HG02938 (cell line): ENCODE data around the gene KDM8.

Experiments
- ATAC-seq: cut with Tn5 transposase; IDR thresholded peaks from one replicate; pipeline ENCODE4 v1.9.1; 2021; ENCODE audit warnings: mild to moderate bottlenecking, moderate library complexity; ENCODE audit not compliant: unreplicated experiment

KDM8 gene

GRCh38 chr16:27228621-27229501, 25.5 kb downstream of the KDM8 start:
- ATAC-seq: no peak

- ATAC-seq: no peak
Observed at GRCh38 chr16:27229891-27230470, 26.7 kb downstream of the KDM8 start.

DNA sequence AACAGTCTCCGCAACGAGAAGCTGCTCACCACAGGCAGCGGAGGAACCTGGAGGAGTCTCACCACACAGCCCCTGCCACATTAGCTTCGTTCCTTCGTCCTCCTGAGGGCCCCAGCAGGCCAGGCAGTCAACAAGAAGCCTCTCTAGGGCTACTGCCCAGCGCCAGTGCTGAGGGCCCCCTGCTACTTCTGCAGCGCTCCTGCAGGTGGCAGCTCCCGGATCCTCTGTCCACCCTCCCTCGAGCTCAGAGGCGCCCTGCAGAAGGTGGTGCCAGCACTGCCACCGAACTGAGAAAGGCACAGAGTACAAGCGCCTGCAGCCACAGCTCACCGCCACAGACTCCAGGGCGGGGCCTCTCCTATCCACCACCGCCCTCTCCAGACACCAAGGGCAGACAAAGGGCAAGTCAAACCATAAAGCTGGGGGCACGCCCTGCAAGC, 27.3 kb downstream of the KDM8 start:
- ATAC-seq: no peak

GRCh38 chr16:27231692-27232060, 28.4 kb downstream of the KDM8 start:
- peak; percentile 6 for ATAC-seq

DNA sequence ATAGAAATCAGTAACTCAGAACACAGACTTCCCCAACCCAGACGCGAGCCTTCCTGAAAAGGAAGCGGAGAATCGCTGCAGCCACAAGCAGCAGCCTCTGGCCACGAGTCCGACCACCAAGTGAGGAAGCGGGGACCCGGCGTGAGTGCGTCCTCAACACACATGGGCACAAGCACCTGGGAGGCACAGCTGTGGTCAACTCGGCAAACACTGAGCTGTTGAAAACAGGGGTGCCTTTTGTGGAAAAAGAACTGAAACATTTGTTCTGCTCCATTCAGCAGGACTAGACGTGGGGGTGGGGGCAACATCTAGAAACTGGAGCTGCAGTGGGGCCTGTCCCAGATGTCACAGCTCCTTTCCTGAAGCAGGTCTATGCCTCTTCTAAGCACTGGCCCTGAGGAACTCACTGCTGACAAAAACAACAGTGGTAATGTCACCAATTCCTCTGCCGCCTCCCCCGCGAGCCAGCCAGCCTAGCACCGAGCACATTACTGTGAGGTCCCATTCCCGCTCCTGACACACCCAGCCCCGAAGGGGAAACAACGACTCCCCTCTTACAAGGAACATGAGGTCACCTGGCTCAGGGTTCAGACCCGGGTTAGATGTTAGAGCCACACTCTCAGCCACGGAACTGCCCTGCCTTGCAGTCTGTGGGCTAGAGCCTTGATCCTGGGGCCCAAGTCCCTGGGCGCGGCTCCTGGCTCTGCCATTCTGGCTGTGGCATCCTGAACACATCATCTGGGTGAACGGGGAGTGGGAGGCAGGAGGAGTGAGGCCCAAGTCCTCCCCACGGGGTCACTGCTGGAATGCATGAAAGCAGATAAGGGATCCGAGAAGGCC, 29.0 kb downstream of the KDM8 start:
- peak; percentile 45 for ATAC-seq

GRCh38 chr16:27232901-27233625, 29.7 kb downstream of the KDM8 start:
- ATAC-seq: no peak

DNA sequence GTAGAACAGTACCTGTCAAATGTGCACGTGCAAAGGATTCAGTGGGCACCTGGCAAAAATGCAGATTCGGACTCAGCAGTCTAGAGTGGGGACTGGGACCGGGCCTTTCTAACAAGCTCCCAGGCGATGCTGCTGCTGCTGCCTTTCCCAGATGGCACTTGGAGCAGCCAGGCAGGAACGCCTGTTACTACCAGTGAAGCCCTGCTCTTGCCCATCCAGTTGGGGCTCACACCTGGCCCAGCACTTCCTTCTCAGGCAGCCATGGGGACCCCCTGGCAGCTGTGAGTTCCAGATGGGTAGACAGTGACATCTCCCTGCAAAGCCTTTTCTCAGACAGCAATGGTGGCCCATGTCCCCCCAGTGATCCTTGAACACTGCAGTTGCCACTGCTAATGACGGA, 30.4 kb downstream of the KDM8 start:
- ATAC-seq: no peak

DNA sequence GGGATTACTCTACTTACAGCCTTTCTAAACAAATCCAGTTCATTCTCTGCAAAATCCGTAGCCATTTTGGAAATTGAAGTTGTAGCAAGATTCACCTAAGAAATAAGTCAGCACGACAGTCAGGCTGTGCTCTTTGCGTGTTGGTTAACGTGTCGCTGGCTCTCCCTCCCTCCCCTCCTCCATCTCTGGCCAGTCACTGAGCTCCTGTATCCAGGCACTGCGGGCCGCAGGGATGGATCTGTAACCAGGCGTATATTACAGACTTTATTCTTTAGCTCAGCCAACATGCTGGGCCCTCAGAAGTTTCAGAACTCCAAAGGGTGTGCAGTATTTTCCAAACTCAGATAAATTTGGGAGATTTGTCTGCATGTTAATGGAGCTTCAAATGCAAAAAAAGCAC, 30.8 kb downstream of the KDM8 start:
- no peak for ATAC-seq

GRCh38 chr16:27234603-27235002, 31.3 kb downstream of the KDM8 start:
- ATAC-seq: no peak

- no peak for ATAC-seq
Observed at GRCh38 chr16:27235055-27235937, 32.0 kb downstream of the KDM8 start.

DNA sequence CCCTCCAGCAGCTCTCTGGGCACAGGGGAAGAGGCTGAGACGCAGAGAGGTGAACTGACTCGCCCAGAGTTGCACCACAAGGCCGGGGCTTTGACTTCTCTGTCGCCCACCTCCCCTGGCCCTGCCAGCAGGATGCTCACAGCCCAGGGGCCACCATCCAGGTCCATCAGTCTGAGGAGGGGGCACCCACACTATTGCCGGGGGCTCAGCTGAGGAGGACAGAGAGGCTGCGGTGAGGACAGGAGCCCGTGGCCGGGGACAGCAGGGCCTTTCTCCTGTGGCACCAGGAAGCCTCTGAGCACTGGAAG, 32.6 kb downstream of the KDM8 start:
- ATAC-seq: no peak

- no peak for ATAC-seq
Observed at GRCh38 chr16:27236635-27237218, 33.4 kb downstream of the KDM8 start.

DNA sequence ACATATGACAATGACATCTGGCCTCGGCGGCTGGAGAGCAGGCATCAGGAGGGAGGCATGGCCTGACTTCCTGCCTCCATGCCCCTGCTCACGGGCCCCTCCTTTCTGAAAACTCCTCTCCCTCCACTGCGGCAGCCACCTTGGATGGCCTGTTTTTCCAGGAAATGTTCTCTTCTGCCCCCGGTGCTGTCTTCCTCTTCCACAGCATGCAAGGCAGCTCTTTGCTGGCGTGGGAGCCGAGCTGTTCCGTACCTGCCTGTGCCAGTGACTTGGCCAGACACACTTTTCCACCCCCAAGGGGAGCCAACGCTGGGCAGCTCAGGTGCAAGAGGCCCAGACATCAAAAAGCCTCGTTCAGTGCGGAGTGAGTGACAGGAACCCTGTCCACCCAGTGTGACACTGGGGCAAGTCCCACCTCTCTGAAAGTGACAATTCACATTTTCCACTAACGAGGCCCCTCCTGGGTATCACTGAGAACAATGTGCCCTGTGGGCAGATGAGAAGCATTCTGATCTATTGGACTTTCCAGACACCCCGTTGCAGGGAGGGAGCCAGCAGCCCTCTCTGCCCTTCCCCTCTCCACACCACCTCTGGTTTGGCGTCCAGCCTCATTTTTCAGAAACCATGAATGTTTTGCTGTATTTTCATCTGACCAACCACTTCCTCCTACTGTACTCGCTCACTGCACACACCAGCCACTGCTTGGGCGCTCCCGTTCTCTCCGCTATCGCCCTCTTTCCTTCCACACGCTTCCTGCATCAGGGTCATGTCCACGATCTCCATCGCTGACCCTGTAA, 34.1 kb downstream of the KDM8 start:
- peak; percentile 72 for ATAC-seq

DNA sequence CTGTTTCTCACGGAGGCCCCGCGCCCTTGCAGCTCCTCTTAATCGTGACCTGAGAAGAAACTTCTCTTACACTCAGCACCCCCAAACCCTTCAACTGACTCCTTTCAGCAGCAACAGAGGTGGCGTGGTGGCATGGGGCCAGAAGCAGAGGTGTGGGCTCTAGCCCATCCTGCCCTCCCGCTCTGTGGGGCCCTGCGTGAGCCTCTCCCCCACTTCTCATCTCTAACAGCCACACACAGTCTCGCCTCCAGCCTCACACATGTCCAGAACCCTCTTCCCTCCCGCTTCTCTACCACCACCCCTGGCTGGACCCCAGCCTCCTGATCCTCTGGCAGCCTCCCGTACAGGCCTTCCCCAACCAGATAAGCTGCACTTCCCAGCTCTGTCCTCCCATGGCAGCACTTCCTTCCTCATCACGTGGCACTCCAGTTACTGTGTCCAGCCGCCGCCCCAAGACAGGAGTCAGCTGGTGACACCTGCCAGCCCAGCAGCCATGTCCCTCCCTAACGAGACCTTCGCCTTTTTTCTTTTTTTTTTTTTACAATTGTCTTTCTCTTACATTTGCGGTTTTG, 34.8 kb downstream of the KDM8 start:
- peak; percentile 9 for ATAC-seq

- ATAC-seq: no peak
Observed at GRCh38 chr16:27238591-27238990, 35.3 kb downstream of the KDM8 start.

- no peak for ATAC-seq
Observed at GRCh38 chr16:27239026-27239425, 35.7 kb downstream of the KDM8 start.

DNA sequence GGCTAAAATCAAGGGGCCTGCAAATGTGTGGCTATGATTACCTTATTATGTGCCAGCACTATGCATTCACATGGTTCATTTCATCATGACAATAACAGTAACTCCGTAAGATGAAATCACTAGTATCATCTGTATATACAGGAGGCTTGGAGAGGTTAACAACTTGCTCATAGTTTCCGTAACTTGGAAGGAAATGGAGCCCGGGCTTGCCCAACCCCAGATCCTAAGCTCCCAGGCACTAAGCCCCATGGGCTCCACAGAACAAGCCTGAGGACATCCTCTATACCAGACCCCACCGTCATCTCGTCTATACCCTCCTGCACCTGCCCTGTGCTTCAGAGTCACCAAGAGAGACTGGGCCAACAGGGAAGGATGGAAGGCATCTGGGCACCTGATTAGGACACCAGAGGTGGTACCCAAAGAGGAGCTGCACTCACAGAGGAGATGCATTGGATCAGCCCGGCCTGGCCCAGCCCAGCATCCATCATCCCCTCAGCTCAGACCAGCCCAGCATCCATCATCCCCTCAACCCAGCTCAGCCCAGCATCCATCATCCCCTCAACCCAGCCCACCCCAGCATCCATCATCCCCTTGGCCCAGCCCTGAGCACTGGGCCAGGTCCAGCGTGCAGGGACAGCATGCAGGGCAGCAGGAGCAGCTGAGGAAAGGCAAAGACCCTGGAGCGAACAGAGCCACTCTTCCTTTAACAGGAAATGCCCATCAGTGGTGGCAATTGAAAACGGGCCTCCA, 36.8 kb downstream of the KDM8 start:
- ATAC-seq: no peak

- ATAC-seq: no peak
Observed at GRCh38 chr16:27240948-27241531, 37.7 kb downstream of the KDM8 start.
